Naive thymus-derived CD8-positive, alpha-beta T cell (primary cell): ENCODE measurements around the gene RASSF1. TPM values are rescaled to one million over a fixed set of nuclear protein-coding genes. Genes with fewer than 3 reads are reported as not detected.

Experiments
- ATAC-seq, 2 donors: fragments of 150-1000 bp; cut with Tn5 transposase in 1 of 2; sonication (Bioruptor Pico), chemical (Tn5 transposase) in 1 of 2; 1 replicate in 1 of 2; 2 replicates in 1 of 2; pipeline ENCODE4 v1.10.0; 2021; ENCODE audit warnings: mild to moderate bottlenecking in 2 of 2, moderate library complexity in 2 of 2
- POLR2A ChIA-PET: fragments of 350-600 bp; sonication (Branson Sonifier 250); formaldehyde crosslinking; loops from one replicate; lab custom pipeline; 2021; ENCODE audit warnings: antibody characterized with exemption; lab: Charles Lee
- DNase-seq, 10 donors: peaks; one replicate each; pipeline versions ENCODE4 v3.0.0 to v3.0.0-alpha.2; 2020 to 2022
- H3K27ac Mint-ChIP-seq, 10 donors: one replicate each; pipeline ENCODE4 v1.8.0; 2020 to 2022; ENCODE audit warnings: mild to moderate bottlenecking in 10 of 10, mixed read lengths in 10 of 10, moderate library complexity in 4 of 10, inconsistent platforms in 1 of 10
- H3K27me3 Mint-ChIP-seq, 5 donors: one replicate each; pipeline ENCODE4 v1.8.0; 2021 to 2022; ENCODE audit warnings: mixed read lengths in 5 of 5
- H3K36me3 Mint-ChIP-seq, 3 donors: one replicate each; pipeline ENCODE4 v1.8.0; 2020 to 2022; ENCODE audit warnings: mixed read lengths in 3 of 3, mild to moderate bottlenecking in 2 of 3, inconsistent platforms in 1 of 3
- H3K4me1 Mint-ChIP-seq, 4 donors: one replicate each; pipeline ENCODE4 v1.8.0; 2021 to 2022; ENCODE audit warnings: mixed read lengths in 4 of 4
- H3K4me3 Mint-ChIP-seq, 10 donors: one replicate each; pipeline ENCODE4 v1.8.0; 2020 to 2022; ENCODE audit warnings: mild to moderate bottlenecking in 10 of 10, mixed read lengths in 10 of 10, moderate library complexity in 6 of 10, inconsistent platforms in 1 of 10
- H3K9me3 Mint-ChIP-seq, 9 donors: one replicate each; pipeline ENCODE4 v1.8.0; 2020 to 2022; ENCODE audit warnings: mixed read lengths in 9 of 9, mild to moderate bottlenecking in 3 of 9, inconsistent platforms in 1 of 9, moderate library complexity in 1 of 9
- polyA plus RNA-seq, 3 donors: library from polyadenylated mRNA; unstranded; fragments of 300-500 nt; fragmentation: Illumina TruSeq; gene quantifications; one replicate each; pipeline ENCODE4 v1.2.3, GENCODE V29; 2021
- total RNA-seq, 8 experiments: library from RNA in 2 of 8; stranded (reverse) in 2 of 8; gene quantifications; one replicate each; pipeline ENCODE4 v1.2.3 and lab custom pipeline; 2021 to 2026

Gene RASSF1
- total and polyA plus RNA-seq, 5 experiments from 2014 or later: 50.8 to 87.6 (median 68.1) TPM

- POLR2A ChIA-PET: interaction anchor here (0.9 to 2.8 kb wide), 10 partner anchors 9 to 240 kb away, joined by 3 to 48 read pairs (median 11); partner anchors contain the start of genes C3orf18, CYB561D2, HYAL3 and IFRD2
- H3K27me3 Mint-ChIP-seq: no peaks in the 10 kb centered on the region
- H3K4me3 Mint-ChIP-seq: peak overlapping the region; percentile 69 to 97 (median 86)
- peaks cover 6 to 40% (median 33%) of the 10 kb centered on the region in 4 donors for H3K4me1 Mint-ChIP-seq
- no peak for DNase-seq
- ATAC-seq: no peak
- peak overlapping the region in 9 of 10 donors; percentile 31 to 96 (median 89) for H3K27ac Mint-ChIP-seq
- no peaks in the 10 kb centered on the region for H3K9me3 Mint-ChIP-seq
- H3K36me3 Mint-ChIP-seq: peaks cover 0 to 31% (median 0%) of the 10 kb centered on the region in 3 donors
Measured at GRCh38 chr3:50327129-50327528, 13.5 kb downstream of the RASSF1 start.

GRCh38 chr3:50326182-50326541, 14.5 kb downstream of the RASSF1 start:
- Mint-ChIP-seq H3K4me1 (peaks cover 6 to 44% (median 32%) of the 10 kb centered on the region in 4 donors), H3K4me3 (peak overlapping the region in 9 of 10 donors; percentile 4 to 97 (median 67)), H3K27ac (peak overlapping the region in 5 of 10 donors; percentile 19 to 66 (median 43)), H3K36me3 (peaks cover 0 to 23% (median 0%) of the 10 kb centered on the region in 3 donors), H3K9me3 (no peaks in the 10 kb centered on the region), H3K27me3 (no peaks in the 10 kb centered on the region)
- ATAC-seq: no peak
- POLR2A ChIA-PET: interaction anchor here (0.6 to 2.8 kb wide), 4 partner anchors 10 to 38 kb away, joined by 3 to 15 read pairs (median 7); partner anchors contain the start of gene RASSF1
- DNase-seq: no peak

- H3K9me3 Mint-ChIP-seq: no peaks in the 10 kb centered on the region
- DNase-seq (no peak), ATAC-seq (no peak)
- POLR2A ChIA-PET: interaction anchor here (0.6 to 0.8 kb wide), 2 partner anchors 10 to 12 kb away, joined by 3 to 5 read pairs; no protein-coding TSS in a partner anchor
- H3K4me1 Mint-ChIP-seq: peaks cover 7 to 44% (median 34%) of the 10 kb centered on the region in 4 donors
- peak overlapping the region in 5 of 10 donors; percentile 4 to 74 (median 31) for H3K4me3 Mint-ChIP-seq
- H3K27ac Mint-ChIP-seq: peak overlapping the region in 2 of 10 donors; percentile 43 to 52
- no peaks in the 10 kb centered on the region for H3K27me3 Mint-ChIP-seq
- peaks cover 0 to 18% (median 0%) of the 10 kb centered on the region in 3 donors for H3K36me3 Mint-ChIP-seq
Measured at GRCh38 chr3:50325497-50326181, 15.0 kb downstream of the RASSF1 start.

GRCh38 chr3:50325113-50325480, 15.5 kb downstream of the RASSF1 start:
- Mint-ChIP-seq H3K9me3 (no peaks in the 10 kb centered on the region), H3K4me1 (peaks cover 9 to 49% (median 40%) of the 10 kb centered on the region in 4 donors), H3K4me3 (peak overlapping the region in 2 of 10 donors; percentile 20 to 25), H3K27ac (peak overlapping the region in 6 of 10 donors; percentile 46 to 85 (median 75)), H3K27me3 (no peaks in the 10 kb centered on the region), H3K36me3 (peaks cover 0 to 12% (median 0%) of the 10 kb centered on the region in 3 donors)
- POLR2A ChIA-PET: interaction anchor here (1.0 to 1.3 kb wide), 2 partner anchors 10 to 26 kb away, joined by 3 to 5 read pairs; partner anchors contain the start of genes HYAL3 and NAA80
- ATAC-seq (no peak), DNase-seq (no peak)

GRCh38 chr3:50324351-50325112, 16.1 kb downstream of the RASSF1 start:
- no peaks in the 10 kb centered on the region for H3K27me3 Mint-ChIP-seq
- peak overlapping the region in 4 of 10 donors; percentile 12 to 65 (median 24) for H3K4me3 Mint-ChIP-seq
- POLR2A ChIA-PET: interaction anchor here (1.0 to 5.7 kb wide), 6 partner anchors 10 to 130 kb away, joined by 3 to 53 read pairs (median 4); partner anchors contain the start of genes HYAL3, IFRD2, NAA80 and RASSF1
- peak overlapping the region in 8 of 10 donors; percentile 31 to 85 (median 80) for H3K27ac Mint-ChIP-seq
- DNase-seq: peak in 8 of 10 donors; percentile 39 to 76 (median 51)
- ATAC-seq: peak; percentile 20 to 24
- peaks cover 0 to 8% (median 0%) of the 10 kb centered on the region in 3 donors for H3K36me3 Mint-ChIP-seq
- peaks cover 10 to 55% (median 44%) of the 10 kb centered on the region in 4 donors for H3K4me1 Mint-ChIP-seq
- H3K9me3 Mint-ChIP-seq: no peaks in the 10 kb centered on the region

- Mint-ChIP-seq H3K27me3 (no peaks in the 10 kb centered on the region), H3K27ac (peak overlapping the region in 7 of 10 donors; percentile 25 to 79 (median 44)), H3K36me3 (peaks cover 0 to 6% (median 0%) of the 10 kb centered on the region in 3 donors), H3K9me3 (no peaks in the 10 kb centered on the region), H3K4me3 (peak overlapping the region in 1 of 10 donors; percentile 29), H3K4me1 (peaks cover 13 to 59% (median 50%) of the 10 kb centered on the region in 4 donors)
- DNase-seq (no peak), ATAC-seq (no peak)
- POLR2A ChIA-PET: interaction anchor here (1.0 to 5.7 kb wide), 8 partner anchors 11 to 129 kb away, joined by 3 to 53 read pairs (median 4); partner anchors contain the start of genes HYAL3, IFRD2, NAA80 and RASSF1
Measured at GRCh38 chr3:50323614-50324199, 16.9 kb downstream of the RASSF1 start.

GRCh38 chr3:50323092-50323600, 17.5 kb downstream of the RASSF1 start:
- Mint-ChIP-seq H3K36me3 (peaks cover 0 to 3% (median 0%) of the 10 kb centered on the region in 3 donors), H3K27me3 (no peaks in the 10 kb centered on the region), H3K4me3 (peak overlapping the region in 6 of 10 donors; percentile 27 to 86 (median 62)), H3K27ac (peak overlapping the region in 8 of 10 donors; percentile 5 to 77 (median 52)), H3K9me3 (no peaks in the 10 kb centered on the region), H3K4me1 (peaks cover 12 to 59% (median 49%) of the 10 kb centered on the region in 4 donors)
- POLR2A ChIA-PET: interaction anchor here (1.0 to 5.7 kb wide), 5 partner anchors 12 to 983 kb away, joined by 3 to 53 read pairs (median 3); partner anchors contain the start of genes HYAL3, IFRD2, NAA80 and RASSF1
- no peak for ATAC-seq
- no peak for DNase-seq

GRCh38 chr3:50322386-50323091, 18.1 kb downstream of the RASSF1 start, which contains the start of gene HYAL2:
HYAL2 (minus strand) TSS chr3:50322745; CDS start chr3:50320489, 2,256 bp downstream.
- peaks cover 0 to 3% (median 0%) of the 10 kb centered on the region in 3 donors for H3K36me3 Mint-ChIP-seq
- POLR2A ChIA-PET: interaction anchor here (1.0 to 5.7 kb wide), 8 partner anchors 12 to 982 kb away, joined by 3 to 53 read pairs (median 4); partner anchors contain the start of genes HYAL3, IFRD2, NAA80 and RASSF1
- peak within 1 kb of the TSS; percentile 73 to 97 (median 93) for H3K27ac Mint-ChIP-seq
- DNase-seq (no peak), ATAC-seq (no peak)
- peak within 1 kb of the TSS; percentile 79 to 92 (median 86) for H3K4me3 Mint-ChIP-seq
- H3K4me1 Mint-ChIP-seq: peaks cover 13 to 58% (median 46%) of the 10 kb centered on the region in 4 donors
- H3K27me3 Mint-ChIP-seq: no peaks in the 10 kb centered on the region
- no peaks in the 10 kb centered on the region for H3K9me3 Mint-ChIP-seq

GRCh38 chr3:50322115-50322385, 18.6 kb downstream of the RASSF1 start:
- Mint-ChIP-seq H3K27me3 (no peaks in the 10 kb centered on the region), H3K9me3 (no peaks in the 10 kb centered on the region), H3K4me3 (peak overlapping the region in 7 of 10 donors; percentile 79 to 92 (median 87)), H3K4me1 (peaks cover 13 to 56% (median 44%) of the 10 kb centered on the region in 4 donors), H3K36me3 (peaks cover 0 to 3% (median 0%) of the 10 kb centered on the region in 3 donors), H3K27ac (peak overlapping the region in 2 of 10 donors; percentile 66 to 95)
- POLR2A ChIA-PET: interaction anchor here (0.7 to 5.7 kb wide), 10 partner anchors 13 to 982 kb away, joined by 3 to 53 read pairs (median 4); partner anchors contain the start of genes CYB561D2, HYAL3, IFRD2 and NAA80
- DNase-seq: no peak
- ATAC-seq: no peak

- ATAC-seq (peak; percentile 74 to 78), DNase-seq (peak; percentile 70 to 90 (median 78))
- Mint-ChIP-seq H3K36me3 (peaks cover 0 to 3% (median 0%) of the 10 kb centered on the region in 3 donors), H3K27ac (peak overlapping the region; percentile 73 to 97 (median 93)), H3K4me3 (peak overlapping the region; percentile 79 to 92 (median 86)), H3K4me1 (peaks cover 18 to 56% (median 45%) of the 10 kb centered on the region in 4 donors), H3K9me3 (no peaks in the 10 kb centered on the region), H3K27me3 (no peaks in the 10 kb centered on the region)
- POLR2A ChIA-PET: interaction anchor here (0.6 to 5.7 kb wide), 12 partner anchors 10 to 981 kb away, joined by 3 to 53 read pairs (median 4); partner anchors contain the start of genes CYB561D2, HYAL3, IFRD2 and NAA80
Measured at GRCh38 chr3:50321336-50322114, 19.1 kb downstream of the RASSF1 start.
